ENCODE results near the gene PRPSAP1.
A peak's percentile ranks its signal among the peaks of the same experiment; 100 is the strongest.

Gene PRPSAP1

DNA sequence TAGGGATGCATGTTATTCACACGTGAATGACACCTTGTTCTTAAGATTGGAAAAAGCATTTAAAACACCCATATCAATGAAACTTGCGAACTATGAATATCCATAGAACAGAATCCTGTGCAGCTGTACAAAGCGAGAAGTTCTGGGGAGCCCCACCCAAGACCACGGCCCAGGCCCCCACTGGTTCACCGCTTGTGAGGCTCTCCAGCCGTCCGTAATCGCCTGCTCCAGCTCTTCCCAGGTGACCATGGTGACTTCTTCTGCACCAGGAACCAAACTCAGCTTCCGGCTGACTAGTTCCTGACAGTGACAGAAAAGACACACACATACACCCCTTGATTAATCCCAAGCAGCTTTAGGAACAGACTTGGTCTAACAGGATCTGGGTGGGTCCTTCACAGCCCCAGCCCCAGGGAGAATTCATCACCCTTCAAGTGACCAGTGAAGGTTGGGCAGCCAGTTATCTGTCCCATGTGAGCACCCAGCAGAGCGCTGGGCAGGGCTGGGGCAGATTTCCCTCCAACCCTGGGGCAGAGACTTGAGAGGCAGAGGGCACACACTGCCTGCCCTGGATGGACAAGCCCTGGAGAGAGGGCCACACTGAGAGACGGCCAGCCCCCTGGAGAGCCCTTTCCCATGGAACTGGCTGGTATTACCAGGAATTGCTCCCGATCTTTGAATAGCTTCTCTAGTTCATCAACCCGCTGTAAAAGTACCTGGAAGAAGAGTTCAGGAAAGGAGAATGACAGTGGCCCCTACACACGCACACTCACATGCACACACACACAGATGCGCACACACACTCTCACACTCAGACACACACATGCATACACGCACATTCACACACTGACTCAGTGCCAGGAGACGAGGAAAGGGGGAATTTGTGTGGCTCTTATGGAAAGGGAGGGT lies 49.2 kb downstream of the PRPSAP1 start:
- intact Hi-C loops (cut with DNase I): loop anchor here (5.0 kb wide), 1 partner anchor 93 kb away; no protein-coding TSS in a partner anchor
- DNase-seq: no peak

DNA sequence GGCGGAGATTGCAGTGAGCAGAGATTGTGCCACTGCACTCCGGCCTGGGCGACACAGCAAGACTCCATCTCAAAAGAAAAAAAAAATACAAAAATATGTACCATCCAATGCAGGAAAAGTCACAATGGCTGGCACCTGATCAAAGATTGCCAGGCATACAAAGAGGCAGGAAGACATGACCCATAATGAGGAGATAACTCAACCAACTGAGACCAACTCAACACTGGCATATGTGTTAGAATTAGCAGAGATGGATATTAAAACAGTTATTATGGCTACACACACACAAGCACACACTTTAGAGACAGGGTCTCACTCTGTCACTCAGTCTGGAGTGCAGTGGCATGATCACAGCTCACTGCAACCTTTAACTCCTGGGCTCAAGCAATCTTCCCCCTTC lies 56.3 kb downstream of the PRPSAP1 start:
- intact Hi-C loops (cut with DNase I): loop anchor here (10.0 kb wide), 1 partner anchor 283 kb away; no protein-coding TSS in a partner anchor

DNA sequence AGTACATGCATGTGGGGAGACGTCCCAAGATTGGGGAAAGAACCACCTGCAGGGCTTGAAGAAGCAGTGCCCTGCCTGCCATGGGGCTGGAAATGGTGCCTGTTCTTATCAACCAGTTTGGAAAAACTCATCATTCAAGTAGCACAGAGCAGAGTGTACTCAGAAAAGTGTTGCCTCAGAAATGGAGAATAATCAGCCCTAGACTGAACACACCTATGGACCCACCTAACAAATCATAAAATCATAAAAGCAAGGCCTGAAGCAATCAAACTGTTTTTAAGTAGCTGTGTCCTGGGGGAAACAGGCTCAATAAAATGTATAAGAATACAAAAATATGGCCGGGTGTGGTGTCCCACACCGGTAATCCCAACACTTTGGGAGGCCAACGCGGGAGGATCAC lies 56.8 kb downstream of the PRPSAP1 start:
- no peak for DNase-seq

More for the DNA sequence above, 56.3 kb downstream of the PRPSAP1 start:
- no peak for DNase-seq

DNA sequence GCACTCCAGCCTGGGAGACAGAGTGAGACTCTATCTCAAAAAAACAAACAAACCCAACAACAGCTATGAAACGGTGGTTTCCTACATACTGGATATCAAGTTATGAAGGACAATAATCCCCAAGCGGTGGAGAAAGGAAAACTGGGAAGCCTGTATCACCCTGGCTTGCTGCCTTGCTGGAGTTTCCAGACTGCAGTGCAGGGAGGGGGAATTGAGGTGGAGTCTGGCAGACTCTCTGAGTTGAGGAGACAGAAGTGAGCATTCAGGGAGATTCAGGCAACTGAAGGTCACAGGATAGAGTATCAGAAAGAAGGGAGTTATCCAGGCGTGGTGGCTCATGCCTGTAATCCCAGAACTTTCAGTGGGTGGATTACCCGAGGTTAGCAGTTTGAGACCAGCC lies 57.5 kb downstream of the PRPSAP1 start:
- intact Hi-C loops (cut with DNase I): loop anchor here (10.0 kb wide), 1 partner anchor 281 kb away; no protein-coding TSS in a partner anchor
- no peak for DNase-seq

More for the DNA sequence above, 56.8 kb downstream of the PRPSAP1 start:
- intact Hi-C loops (cut with DNase I): loop anchor here (10.0 kb wide), 1 partner anchor 282 kb away; no protein-coding TSS in a partner anchor

DNA sequence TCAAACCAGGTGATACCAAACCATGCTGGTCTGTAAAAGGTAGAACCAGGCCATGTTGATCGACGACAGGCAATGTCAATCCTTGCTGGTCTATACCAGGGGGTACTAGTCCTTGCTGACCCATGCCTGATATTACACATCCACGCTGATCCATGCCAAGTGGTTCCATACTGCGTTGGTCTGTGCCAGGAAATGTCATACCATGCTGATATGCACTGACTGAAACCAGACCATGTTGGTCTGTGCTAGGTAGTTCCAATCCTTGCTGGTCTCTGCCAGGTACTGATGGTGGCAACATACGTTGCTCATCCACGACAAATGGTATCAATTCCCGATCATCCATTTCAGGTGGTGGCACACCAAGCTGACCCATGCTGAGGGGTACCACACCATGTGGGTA lies 60.6 kb downstream of the PRPSAP1 start:
- DNase-seq: no peak
- intact Hi-C loops (cut with DNase I): loop anchor here (10.0 kb wide), 1 partner anchor 278 kb away; no protein-coding TSS in a partner anchor

DNA sequence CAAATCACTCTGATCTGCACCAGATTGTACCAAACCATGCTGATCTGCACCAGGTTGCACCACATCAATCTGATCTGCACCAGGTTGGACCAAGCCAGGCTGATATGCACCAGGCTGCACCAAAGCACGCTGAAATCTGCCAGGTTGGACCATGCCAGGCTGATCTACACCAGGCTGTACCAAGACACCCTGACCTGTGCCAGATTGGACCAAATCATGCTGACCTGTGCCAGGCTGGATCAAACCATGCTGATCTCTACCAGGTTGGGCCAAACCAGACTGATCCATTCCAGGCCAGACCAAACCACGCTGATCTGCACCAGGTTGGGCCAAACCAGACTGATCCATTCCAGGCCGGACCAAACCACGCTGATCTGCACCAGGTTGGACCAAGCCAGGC lies 61.1 kb downstream of the PRPSAP1 start:
- intact Hi-C loops (cut with DNase I): loop anchor here (10.0 kb wide), 1 partner anchor 278 kb away; no protein-coding TSS in a partner anchor
- DNase-seq: no peak

DNA sequence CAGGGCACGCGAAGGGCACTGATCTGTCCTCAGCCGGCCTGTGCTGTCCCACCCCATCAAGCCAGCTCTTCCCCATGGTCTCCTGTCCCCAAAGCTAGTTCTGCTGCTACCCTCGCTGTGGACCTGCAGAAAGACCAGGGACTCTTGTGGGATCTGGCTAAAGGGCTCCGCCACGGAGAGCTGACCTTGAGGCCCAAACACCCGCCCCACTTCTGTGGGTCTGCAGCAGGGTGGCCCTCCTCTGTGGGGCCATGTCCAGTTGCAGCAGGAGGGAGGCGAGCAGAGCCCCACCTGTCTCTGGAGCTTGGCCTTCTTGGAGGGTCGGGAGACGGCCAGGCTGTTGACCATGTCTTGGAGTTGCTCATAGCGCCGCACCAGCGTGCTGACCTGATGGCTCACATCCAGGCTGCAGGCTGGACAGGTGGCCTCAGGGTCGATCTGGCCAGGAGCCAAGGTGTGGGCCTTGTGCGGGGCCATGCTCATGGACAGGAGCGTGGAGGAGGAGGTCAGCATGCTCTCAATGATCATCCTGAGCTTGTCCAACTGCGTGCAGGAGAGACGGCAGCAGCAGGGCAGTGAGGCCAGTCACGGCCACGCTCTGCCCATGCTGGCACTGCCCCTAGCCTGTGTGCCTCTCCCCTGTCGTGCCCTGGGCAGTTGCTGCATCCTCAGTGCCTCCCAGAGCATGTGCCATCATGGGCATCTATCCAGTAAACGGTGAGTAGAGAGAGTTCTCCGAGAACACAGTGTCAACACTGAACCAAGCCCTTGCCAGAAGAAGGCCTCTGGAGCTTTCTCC lies 71.9 kb downstream of the PRPSAP1 start:
- intact Hi-C loops (cut with DNase I): no loop called here
- no peak for DNase-seq

DNA sequence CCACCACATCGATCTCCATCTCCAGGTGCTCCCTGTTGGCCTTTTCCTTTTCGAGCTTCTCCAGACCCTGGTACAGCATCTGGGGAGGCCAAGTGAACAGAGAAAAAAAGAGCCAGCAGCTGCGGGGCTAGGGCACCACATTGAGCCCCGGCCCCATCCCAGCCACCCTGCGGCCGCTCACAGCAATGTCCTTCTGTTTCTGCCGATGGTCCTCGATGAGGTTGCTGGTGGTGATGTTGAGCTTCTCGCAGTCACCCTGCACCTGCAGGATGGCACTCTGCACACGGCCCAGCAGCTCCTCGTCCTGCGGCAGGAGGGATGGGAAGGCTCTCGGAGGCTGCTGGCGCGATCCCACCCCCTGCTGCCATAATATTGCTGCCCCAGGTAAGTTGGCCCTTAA lies 73.1 kb downstream of the PRPSAP1 start:
- intact Hi-C loops (cut with DNase I): no loop called here
- DNase-seq: no peak

DNA sequence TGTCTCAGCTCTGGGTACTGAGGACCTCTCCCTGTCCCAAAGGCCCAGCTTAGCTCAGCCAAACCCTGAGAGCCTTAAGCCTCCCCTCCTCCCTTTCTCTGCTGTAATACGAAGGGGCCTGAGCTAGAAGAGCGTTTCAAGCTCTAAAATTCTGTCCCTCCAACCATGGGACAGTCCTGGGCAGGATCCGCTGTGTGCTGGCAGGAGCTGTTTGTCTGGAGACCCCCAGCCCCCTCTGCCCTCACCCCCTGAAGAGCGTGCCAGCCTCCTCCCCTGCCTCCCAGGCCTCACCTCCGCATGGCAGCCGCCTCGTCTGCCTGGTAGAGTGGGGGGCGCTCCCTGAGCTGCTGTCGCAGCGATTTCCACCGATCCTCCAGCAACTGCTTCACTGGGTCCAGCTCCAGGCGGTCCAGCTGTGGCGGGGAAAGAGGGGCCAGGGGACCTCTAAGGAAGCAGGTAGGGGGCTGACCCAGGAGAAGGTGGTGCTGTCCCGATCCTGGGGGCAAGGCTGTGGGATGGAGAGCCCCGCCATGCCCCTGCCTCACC lies 73.9 kb downstream of the PRPSAP1 start:
- DNase-seq: no peak
- intact Hi-C loops (cut with DNase I): loop anchor here (5.0 to 10.0 kb wide), 2 partner anchors 95 to 158 kb away; no protein-coding TSS in a partner anchor

DNA sequence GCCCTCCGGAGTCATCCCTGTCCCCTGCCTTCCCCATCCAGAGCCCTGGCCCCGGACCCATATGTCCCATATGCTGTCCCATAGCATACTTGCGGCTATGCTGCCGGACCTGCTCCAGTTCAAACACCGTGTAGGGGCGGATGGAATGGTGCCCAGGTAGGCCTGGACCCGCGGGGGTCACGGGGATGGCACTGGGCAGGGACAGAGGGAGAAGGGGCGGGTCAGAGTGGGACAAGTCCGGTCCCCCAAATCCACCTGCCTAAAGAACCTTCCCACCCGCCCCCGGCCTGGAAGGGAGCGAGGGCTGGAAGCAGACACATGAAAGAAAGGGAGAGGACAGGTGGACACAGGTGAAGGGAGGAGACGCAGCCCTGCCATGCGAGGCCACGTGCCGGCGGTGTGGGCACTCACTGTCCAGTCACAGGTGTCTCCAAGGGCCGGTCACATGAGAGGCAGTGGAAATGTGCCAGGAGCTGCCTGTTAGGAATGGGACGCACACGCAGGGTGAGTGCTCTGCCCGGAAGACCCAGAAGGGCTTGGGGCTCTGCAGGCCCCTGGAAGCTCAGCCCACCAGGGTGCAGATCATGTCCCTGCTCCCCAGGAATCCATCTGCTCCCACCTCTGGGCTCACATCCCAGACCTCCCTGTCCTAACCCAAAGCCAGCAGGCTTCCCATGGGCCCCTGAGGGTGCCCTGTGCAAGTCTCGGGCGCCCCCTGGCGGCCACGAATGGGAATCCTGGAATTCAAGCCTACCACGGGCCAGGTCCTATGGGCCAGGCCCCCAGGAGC lies 74.6 kb downstream of the PRPSAP1 start:
- intact Hi-C loops (cut with DNase I): loop anchor here (5.0 to 10.0 kb wide), 2 partner anchors 94 to 157 kb away; no protein-coding TSS in a partner anchor
- peak; percentile 63 to 97 (median 91) for DNase-seq

DNA sequence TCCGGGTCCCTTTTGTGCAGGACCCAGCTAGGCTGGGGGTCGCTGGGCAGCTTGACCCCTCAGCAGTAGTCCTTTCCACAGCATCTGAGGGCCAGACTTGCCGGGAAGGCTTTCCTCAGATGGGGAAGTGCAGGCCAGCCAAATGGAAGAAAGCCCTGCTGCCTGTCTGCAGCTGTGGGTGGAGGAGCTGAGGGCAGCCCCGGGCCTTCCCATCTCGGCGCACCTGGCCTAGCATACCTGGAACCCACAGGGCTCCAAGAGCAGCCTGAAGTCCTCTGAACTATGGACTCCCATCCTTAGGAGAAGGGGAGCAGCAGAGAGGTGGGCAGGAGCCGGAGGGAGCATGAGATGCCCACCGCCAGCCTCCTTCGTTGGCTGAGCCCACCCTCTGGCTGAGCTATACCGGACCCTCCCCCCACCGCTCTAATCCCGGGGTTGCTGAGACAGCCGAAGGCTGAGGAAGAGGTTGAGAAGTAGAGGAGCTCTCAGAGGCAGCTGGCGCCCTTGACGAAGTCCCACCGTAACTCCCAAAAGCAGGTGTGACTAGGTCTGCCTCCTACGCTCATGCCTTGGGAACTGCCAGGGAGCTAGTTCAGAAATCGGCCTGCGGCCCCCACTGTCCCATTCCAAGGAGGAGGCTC lies 75.3 kb downstream of the PRPSAP1 start:
- intact Hi-C loops (cut with DNase I): loop anchor here (5.0 to 10.0 kb wide), 2 partner anchors 94 to 156 kb away; no protein-coding TSS in a partner anchor
- DNase-seq: no peak

DNA sequence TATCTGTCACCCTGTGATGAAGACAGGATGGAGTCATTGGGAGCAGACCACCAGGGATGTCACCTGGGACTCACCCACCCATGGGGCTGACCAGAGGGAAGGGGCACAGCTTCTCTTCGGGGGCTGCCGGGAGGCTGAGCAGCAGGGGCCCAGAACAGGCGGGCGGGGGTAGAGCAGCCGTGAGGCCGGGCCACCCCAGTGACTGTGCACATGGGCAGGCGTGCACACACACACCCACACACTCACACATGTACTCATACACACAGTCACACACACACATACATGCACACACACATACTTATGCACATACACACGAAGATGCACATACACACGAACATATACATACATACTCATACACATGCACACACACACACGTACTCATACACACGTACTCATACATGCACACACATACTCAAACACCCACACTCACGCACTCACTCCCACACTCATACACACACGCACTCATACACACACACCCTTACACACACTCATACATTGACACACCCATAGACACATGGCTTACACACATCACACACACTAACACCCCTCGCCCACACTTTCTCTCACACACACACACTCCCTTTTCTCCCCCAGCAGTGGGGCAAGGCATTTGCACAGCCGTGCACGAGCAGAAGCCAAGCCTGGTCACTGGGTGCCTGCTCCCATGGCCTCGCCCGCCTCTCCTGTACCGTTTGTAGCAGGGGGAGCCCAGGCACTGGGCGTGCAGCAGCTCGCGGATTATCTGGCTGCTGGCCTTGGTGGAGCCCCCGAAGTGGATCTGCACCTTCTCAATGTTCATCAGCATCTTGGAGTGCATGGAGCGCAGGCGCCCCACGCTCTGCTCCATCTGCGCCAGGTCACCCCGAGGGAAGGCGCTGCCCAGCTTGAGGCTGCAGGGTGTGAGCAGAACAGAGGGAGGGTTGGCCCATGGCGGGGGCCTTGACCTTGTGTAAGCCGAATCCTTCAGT lies 76.1 kb downstream of the PRPSAP1 start:
- DNase-seq: no peak
- intact Hi-C loops (cut with DNase I): loop anchor here (5.0 to 10.0 kb wide), 2 partner anchors 93 to 155 kb away; no protein-coding TSS in a partner anchor

DNA sequence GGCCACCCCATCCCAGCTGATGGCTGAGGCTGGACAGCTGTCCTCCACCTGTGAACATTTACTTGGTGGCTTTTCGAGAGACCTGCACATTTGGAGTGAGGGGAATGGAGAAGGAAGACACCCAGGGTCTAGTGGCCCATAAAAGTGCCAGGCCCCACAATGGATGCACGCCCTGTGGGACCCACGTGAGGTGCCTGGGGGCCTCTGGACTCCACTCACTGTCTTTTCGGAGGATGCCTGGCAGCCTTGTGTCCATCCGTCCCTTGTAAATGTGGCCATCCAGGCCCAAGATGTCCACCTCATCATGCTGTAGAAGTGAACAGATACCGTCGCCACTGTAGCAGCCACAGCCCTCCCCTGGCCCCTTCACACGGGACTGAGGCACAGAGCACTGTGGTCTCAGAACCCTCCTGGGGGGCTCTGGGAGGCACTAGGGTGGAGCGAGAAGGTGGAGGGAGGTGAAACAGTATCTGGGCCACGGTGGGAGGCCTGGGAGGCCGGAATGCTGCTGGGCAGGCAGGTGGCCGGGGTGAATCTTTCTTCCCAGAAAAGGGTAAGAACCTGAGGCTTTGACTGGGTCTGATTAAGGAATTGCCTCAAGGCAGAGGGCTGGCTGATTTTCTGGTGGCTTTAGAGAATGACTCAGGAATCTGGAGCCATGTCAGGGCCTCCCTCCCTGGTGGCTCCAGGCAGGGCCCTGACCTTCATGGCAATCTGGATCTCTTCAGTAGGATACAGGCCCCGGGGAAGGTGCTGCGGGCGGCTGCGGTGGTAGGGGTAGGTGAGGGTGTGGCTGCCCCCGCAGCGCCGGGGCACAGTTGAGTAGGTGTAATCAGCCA lies 77.0 kb downstream of the PRPSAP1 start:
- intact Hi-C loops (cut with DNase I): loop anchor here (5.0 to 10.0 kb wide), 2 partner anchors 92 to 154 kb away; no protein-coding TSS in a partner anchor
- no peak for DNase-seq

DNA sequence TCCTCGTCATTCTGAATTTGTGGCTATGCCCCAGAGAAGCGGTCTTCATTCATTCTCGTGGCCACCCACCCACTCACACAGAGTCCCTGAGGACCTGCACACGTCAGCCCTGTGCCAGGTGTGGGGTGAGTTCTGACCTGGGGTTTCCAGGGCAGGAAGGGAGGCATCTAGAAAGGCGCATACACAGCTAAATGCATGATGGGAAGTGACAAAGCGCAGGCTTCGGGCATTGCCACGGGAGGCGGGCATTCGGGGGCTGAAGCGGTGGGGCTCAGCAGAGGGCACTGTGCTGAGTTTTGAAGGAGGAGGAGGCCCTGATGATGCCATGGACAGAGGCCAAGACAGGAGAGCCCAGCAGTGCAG lies 77.7 kb downstream of the PRPSAP1 start:
- intact Hi-C loops (cut with DNase I): loop anchor here (5.0 to 10.0 kb wide), 2 partner anchors 91 to 154 kb away; no protein-coding TSS in a partner anchor
- DNase-seq: no peak

DNA sequence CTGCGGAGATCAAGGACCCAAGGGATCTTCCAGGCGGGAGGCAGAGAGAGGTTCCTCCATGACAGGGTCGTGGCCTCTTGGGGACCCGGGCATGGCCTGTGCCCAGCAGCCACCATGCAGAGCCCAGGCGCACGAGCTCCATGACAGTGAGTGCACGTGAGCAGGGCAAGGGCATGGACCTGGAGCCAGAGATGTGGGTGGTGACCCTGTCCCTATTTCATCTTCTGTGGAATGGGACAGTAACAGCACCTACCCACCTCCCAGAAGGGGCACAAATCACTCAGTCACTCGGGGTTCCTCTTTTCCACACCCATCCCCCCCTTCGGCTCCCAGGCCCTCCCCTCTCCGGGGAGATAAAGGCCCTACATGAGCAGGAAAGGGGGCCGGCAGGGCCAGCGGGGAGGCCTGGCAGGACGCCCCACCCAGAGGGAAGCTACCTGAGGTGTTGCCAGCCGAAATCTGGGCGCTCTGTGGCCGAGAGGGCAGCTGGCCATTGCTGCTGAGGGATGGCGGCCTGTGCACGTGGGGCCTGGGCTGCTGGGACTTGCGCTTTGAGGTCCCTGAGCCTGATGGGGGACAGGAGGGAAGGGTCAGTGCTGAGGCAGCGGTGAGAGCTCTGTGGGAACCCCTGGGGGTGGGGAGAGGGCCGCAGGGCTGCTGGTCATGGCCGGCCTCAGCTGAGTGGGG lies 78.2 kb downstream of the PRPSAP1 start:
- DNase-seq: no peak
- intact Hi-C loops (cut with DNase I): loop anchor here (5.0 to 10.0 kb wide), 2 partner anchors 91 to 153 kb away; no protein-coding TSS in a partner anchor

Data from head of caudate nucleus (tissue), 42 donors.